HG03045 (cell line): ENCODE measurements around the gene OSBPL3.

Experiments used
- ATAC-seq: cut with Tn5 transposase; IDR thresholded peaks from one replicate; pipeline ENCODE4 v1.9.1; 2021; ENCODE audit warnings: mild to moderate bottlenecking, moderate library complexity; ENCODE audit not compliant: unreplicated experiment

The OSBPL3 gene

GRCh38 chr7:24899905-24900304 lies 80.1 kb downstream of the OSBPL3 start:
- ATAC-seq, result peak; percentile 48

DNA sequence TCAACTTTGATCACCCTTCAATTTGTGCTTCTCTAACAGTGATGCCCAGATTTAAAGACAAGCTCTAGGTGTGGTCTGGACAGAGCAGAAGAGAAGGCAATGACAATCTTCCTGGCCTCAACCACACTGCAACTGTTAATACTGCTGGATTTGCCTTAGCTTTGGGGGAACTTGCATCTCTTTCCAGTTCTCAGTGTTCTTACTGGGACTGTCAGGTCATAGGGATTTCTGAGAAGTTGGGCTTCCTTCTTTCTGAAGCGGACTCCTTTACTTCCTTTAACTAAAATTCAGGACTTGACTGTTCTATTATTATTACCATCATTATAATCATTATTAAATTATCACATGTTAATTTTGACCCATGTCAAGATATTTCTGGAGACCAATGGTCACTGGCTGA lies 80.8 kb downstream of the OSBPL3 start:
- no peak for ATAC-seq

- no peak for ATAC-seq
These were observed 81.3 kb downstream of the OSBPL3 start for GRCh38 chr7:24898691-24899090.

DNA sequence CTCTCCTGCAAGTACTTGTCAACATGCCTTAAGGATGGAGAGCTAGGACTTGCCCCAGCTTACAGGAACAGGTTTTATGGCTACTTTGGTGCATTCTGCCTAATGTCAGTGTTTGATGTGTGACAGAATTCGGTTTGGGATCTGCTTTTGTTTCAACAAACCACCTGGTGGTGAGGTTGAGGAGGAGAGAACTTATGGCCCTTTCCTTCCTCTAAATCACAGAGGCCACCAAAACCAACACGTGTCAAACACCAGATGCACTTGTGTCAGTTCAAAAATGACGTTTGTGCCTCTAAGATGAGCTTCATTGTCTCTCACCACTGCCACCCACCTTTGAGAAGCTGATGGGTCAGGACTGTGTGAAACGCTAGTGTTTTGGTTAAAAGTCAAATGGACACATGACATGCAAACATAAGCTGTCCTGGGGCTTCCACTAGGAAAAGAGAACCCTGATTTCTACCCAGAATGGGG lies 83.9 kb downstream of the OSBPL3 start:
- peak; percentile 52 for ATAC-seq

GRCh38 chr7:24894429-24895221 lies 85.4 kb downstream of the OSBPL3 start:
- no peak for ATAC-seq

- ATAC-seq, result no peak
These were observed 88.7 kb downstream of the OSBPL3 start for GRCh38 chr7:24891311-24891735.

DNA sequence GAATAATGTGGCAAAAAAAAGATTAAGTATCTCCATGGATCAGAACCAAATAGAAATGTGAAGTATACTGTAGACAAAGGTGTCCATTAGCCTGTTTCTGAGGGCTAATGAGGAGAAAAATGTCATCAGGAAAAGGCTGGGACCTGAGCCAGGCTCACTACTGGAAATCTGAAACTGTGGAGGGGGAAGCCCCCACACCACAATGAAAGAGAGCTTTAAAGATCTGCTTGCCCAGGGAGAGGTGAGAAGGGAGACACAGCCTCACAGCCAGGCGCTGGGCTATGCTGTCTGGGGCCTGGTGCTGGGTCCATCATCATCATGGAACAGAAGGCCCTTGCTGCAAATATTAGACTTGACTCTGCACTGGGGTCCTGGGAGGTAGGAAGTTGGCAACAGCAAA lies 90.4 kb downstream of the OSBPL3 start:
- ATAC-seq, result no peak

- no peak for ATAC-seq
These were observed 91.3 kb downstream of the OSBPL3 start for GRCh38 chr7:24888653-24889052.

GRCh38 chr7:24885716-24886115 lies 94.3 kb downstream of the OSBPL3 start:
- ATAC-seq, result no peak

DNA sequence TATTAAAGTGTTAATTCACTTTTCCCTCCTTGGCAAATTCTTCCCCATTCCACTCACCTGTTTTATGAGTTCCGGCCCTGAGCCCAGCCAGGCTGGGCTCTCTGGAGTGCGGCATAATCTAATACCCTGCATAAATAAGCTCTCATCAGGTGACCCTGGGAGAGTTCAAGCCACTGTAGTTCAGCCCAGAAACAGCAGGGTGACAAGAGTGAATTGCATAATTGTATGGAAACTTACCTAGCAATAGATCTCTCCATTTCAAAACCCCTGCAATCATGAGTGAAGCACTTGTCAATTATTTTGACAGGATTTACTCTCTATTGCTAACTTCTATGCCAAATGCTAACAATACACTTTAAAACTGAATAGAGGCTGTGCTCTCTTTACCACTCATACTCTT lies 94.7 kb downstream of the OSBPL3 start:
- ATAC-seq, result no peak

- no peak for ATAC-seq
These were observed 95.6 kb downstream of the OSBPL3 start for GRCh38 chr7:24884401-24884800.

- ATAC-seq, result no peak
These were observed 96.4 kb downstream of the OSBPL3 start for GRCh38 chr7:24883622-24884013.

DNA sequence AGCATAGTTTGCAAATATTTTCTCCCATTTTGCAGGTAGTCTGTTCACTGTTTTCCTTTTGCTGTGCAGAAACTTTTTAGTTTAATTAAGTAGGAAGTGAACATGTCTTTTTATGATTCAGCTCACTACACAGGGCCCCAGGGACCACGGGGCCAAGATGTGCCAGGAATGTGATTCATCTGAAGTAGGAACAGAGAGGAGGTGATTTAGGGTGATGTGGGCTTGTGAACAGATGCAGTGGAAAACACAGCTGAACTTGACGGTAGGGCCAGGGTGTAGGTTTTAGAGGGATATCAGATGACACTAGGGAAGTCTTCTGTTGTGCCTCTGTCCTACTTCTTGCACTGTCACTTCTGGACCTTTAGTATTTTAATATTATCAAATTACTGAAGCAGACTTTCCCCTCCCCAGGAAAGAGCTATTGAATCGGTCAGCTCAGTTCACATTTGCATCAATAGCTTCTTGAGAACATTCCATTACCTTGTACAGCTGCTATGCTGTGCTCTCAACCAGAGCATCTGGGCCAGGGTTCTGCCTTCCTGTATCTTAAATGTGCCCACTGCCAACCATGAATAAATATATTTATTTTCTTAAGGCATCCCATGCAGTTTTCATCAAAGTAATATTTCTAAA lies 96.9 kb downstream of the OSBPL3 start:
- ATAC-seq, result no peak

GRCh38 chr7:24881623-24882022 lies 98.4 kb downstream of the OSBPL3 start:
- no peak for ATAC-seq

DNA sequence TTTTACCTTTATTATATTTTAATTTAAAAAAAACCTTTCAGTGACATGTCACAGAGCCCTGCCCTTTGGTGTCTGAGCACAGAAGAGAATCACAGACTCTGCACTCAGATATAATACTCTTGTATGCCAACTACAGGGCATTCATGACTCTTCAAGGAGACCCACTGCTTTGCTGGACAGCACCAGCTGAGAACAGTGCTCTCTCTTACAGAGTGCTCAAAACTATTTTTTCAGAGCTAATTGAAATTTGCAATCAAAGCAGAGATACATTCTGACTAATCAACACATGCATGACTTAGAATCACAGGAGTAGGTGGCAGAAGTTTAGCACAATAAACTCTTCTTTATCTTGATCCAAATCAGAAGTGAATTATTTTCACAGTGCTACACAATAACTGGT lies 99.1 kb downstream of the OSBPL3 start:
- ATAC-seq, result no peak

GRCh38 chr7:24879291-24879690 lies 100.7 kb downstream of the OSBPL3 start:
- no peak for ATAC-seq

- ATAC-seq, result peak; percentile 92
These were observed 102.1 kb downstream of the OSBPL3 start for GRCh38 chr7:24877790-24878311.

- ATAC-seq, result no peak
These were observed 105.2 kb downstream of the OSBPL3 start for GRCh38 chr7:24874791-24875190.

DNA sequence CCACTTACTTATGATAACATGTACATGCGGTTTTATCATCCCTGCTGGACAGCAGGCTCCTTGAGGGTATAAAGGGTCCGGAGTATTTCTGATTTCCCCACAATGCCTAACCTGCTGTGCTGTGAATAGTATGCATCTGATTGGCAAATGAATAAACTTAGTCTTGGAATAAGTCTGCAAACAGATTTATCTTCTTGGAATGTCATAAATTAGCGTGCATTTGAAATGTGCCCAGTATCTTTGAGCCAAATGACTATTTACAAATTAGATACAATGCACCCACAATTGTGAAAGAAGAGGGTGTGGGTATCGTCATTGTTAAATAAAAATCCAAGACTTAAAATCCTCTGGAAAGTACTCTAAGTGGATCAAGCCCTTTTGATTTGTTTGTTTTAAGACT lies 106.0 kb downstream of the OSBPL3 start:
- no peak for ATAC-seq

- ATAC-seq, result no peak
These were observed 108.2 kb downstream of the OSBPL3 start for GRCh38 chr7:24871770-24872169.

- no peak for ATAC-seq
These were observed 109.2 kb downstream of the OSBPL3 start for GRCh38 chr7:24870766-24871165.

- no peak for ATAC-seq
These were observed 110.4 kb downstream of the OSBPL3 start for GRCh38 chr7:24869572-24869971.
